HCT116 (cell line): ENCODE measurements around the gene ZFHX3.

Experiments used
- POLR2A ChIP-seq: IDR thresholded peaks from 2 replicates; pipeline ENCODE4 v1.7.0; 2011; ENCODE audit warnings: borderline replicate concordance; ENCODE audit not compliant: insufficient read depth, insufficient read length; ENCODE audit errors: extremely low read depth
- SP1 ChIP-seq: IDR thresholded peaks from 2 replicates; pipeline ENCODE4 v1.6.1; 2012; ENCODE audit warnings: low read depth
- TF ChIP-seq, protein P1 (sequence below): IDR thresholded peaks from 2 replicates; pipeline ENCODE4 v1.6.1; 2012

DNA sequence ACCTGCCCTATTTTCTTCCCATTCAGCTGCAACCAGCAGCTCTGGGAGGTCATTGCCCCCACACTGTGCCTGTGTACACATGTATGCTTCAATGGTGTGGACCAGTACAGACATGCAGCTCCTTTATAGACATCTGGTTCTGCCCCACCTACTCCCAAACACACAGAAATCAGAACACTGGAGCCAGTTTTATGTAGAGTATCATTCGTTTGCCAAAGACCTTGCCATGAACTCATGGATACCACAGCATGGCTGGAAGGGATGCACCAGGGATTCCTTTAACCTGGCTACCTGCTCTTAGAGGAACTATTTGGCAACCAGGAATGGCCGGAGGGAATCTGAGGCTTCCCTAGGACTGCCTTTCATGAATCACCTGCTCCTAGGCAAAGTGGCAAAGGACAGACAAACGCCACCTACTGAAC, 60.4 kb downstream of the ZFHX3 start:
- TF ChIP-seq SP1 (no peak), POLR2A (no peak)
- TF ChIP-seq, protein P1, sequence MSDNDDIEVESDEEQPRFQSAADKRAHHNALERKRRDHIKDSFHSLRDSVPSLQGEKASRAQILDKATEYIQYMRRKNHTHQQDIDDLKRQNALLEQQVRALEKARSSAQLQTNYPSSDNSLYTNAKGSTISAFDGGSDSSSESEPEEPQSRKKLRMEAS, result no peak
